Mesenchymal stem cell (in vitro differentiated cells and primary cell): ENCODE measurements around the gene POLE3.

ENCODE experiments used
- DNase-seq: peaks from one replicate; pipeline ENCODE4 v3.0.0-alpha.2; 2013
- H2AFZ ChIP-seq: one replicate; pipeline ENCODE4 v1.6.1; 2013; ENCODE audit warnings: low read depth, mild to moderate bottlenecking, control low read depth, inconsistent platforms, low read length, moderate library complexity
- H2AK5ac ChIP-seq: 2 replicates; pipeline ENCODE4 v1.6.1; 2013; ENCODE audit warnings: low read length, moderate library complexity, mild to moderate bottlenecking, inconsistent platforms; ENCODE audit not compliant: severe bottlenecking
- H2BK120ac ChIP-seq: one replicate; pipeline ENCODE4 v1.6.1; 2013; ENCODE audit warnings: low read depth, mild to moderate bottlenecking, inconsistent platforms, low read length, moderate library complexity
- H2BK12ac ChIP-seq, 2 experiments: one replicate each; pipeline ENCODE4 v1.6.1; 2013; ENCODE audit warnings: inconsistent platforms in 2 of 2, low read length in 2 of 2, mild to moderate bottlenecking in 2 of 2, moderate library complexity in 2 of 2, control low read depth in 1 of 2
- H2BK15ac ChIP-seq: one replicate; pipeline ENCODE4 v1.6.1; 2013; ENCODE audit warnings: mild to moderate bottlenecking, low read depth, inconsistent platforms; ENCODE audit not compliant: poor library complexity, severe bottlenecking
- H2BK5ac ChIP-seq: 2 replicates; pipeline ENCODE4 v1.6.1; 2013; ENCODE audit warnings: low read depth, mild to moderate bottlenecking, low read length, control low read depth, inconsistent platforms; ENCODE audit not compliant: poor library complexity, severe bottlenecking
- H3K14ac ChIP-seq, 2 experiments: one replicate each; pipeline ENCODE4 v1.6.1; 2013; ENCODE audit warnings: inconsistent platforms in 2 of 2, low read length in 2 of 2, control low read depth in 1 of 2, mild to moderate bottlenecking in 1 of 2, moderate library complexity in 1 of 2
- H3K18ac ChIP-seq, 2 experiments: one replicate each; pipeline ENCODE4 v1.6.1; 2013; ENCODE audit warnings: inconsistent platforms in 2 of 2, low read length in 2 of 2, control low read depth in 1 of 2, low read depth in 1 of 2, mild to moderate bottlenecking in 1 of 2
- H3K23ac ChIP-seq, 2 experiments: one replicate each; pipeline ENCODE4 v1.6.1; 2013; ENCODE audit warnings: inconsistent platforms in 2 of 2, low read length in 2 of 2, mild to moderate bottlenecking in 2 of 2, moderate library complexity in 2 of 2, control low read depth in 1 of 2
- H3K27ac ChIP-seq: 2 replicates; pipeline ENCODE4 v1.5.1; 2013; ENCODE audit warnings: mild to moderate bottlenecking, moderate library complexity, low read length, control low read depth, inconsistent platforms; ENCODE audit not compliant: poor library complexity, severe bottlenecking
- H3K27me3 ChIP-seq, 2 experiments: 2 replicates each; pipeline versions ENCODE4 v1.6.1 to v1.7.0; 2013; ENCODE audit warnings: low read length in 2 of 2, mild to moderate bottlenecking in 2 of 2, moderate library complexity in 2 of 2, control low read depth in 1 of 2, inconsistent platforms in 1 of 2; ENCODE audit not compliant: control insufficient read depth in 1 of 2, insufficient read depth in 1 of 2
- H3K36me3 ChIP-seq, 2 experiments: 2 replicates each; pipeline versions ENCODE4 v1.6.1 to v1.7.0; 2013; ENCODE audit warnings: low read length in 2 of 2, control low read depth in 1 of 2, inconsistent platforms in 1 of 2, low read depth in 1 of 2, mild to moderate bottlenecking in 1 of 2; ENCODE audit not compliant: insufficient read depth in 2 of 2, control insufficient read depth in 1 of 2
- H3K4ac ChIP-seq, 2 experiments: one replicate each; pipeline ENCODE4 v1.6.1; 2013; ENCODE audit warnings: inconsistent platforms in 2 of 2, low read length in 2 of 2, mild to moderate bottlenecking in 2 of 2, moderate library complexity in 2 of 2, control low read depth in 1 of 2, low read depth in 1 of 2
- H3K4me1 ChIP-seq: 2 replicates; pipeline ENCODE4 v1.6.1; 2013; ENCODE audit warnings: low read depth, low read length, control low read depth; ENCODE audit not compliant: control insufficient read depth, insufficient read depth
- H3K4me2 ChIP-seq: 2 replicates; pipeline ENCODE4 v1.6.1; 2013; ENCODE audit warnings: low read length, mild to moderate bottlenecking, inconsistent platforms; ENCODE audit not compliant: poor library complexity, severe bottlenecking
- H3K4me3 ChIP-seq, 2 experiments: 2 replicates each; pipeline versions ENCODE4 v1.5.1 to v1.7.0; 2013; ENCODE audit warnings: low read length in 2 of 2, mild to moderate bottlenecking in 2 of 2, control low read depth in 1 of 2, low read depth in 1 of 2; ENCODE audit not compliant: insufficient read depth in 1 of 2
- H3K79me1 ChIP-seq: replicated peaks from 2 replicates; pipeline ENCODE4 v1.6.1; 2013; ENCODE audit warnings: mild to moderate bottlenecking, control low read depth, low read length, inconsistent platforms; ENCODE audit not compliant: poor library complexity, severe bottlenecking
- H3K9ac ChIP-seq: 2 replicates; pipeline ENCODE4 v1.7.0; 2013; ENCODE audit warnings: mild to moderate bottlenecking, low read length, moderate library complexity
- H3K9me3 ChIP-seq: 2 replicates; pipeline ENCODE4 v1.7.0; 2013; ENCODE audit warnings: mild to moderate bottlenecking, low read length; ENCODE audit not compliant: control insufficient read depth
- H4K8ac ChIP-seq: one replicate; pipeline ENCODE4 v1.6.1; 2013; ENCODE audit warnings: inconsistent platforms, mild to moderate bottlenecking, low read length, moderate library complexity
- H4K91ac ChIP-seq: one replicate; pipeline ENCODE4 v1.6.1; 2013; ENCODE audit warnings: mild to moderate bottlenecking, low read length, inconsistent platforms
- WGBS: methylation state at CpG from one replicate; pipeline ENCODE4 v1.1.7; 2013; ENCODE audit warnings: mixed read lengths; 5-methylcytosine and 5-hydroxymethylcytosine counted together

The POLE3 gene

DNA sequence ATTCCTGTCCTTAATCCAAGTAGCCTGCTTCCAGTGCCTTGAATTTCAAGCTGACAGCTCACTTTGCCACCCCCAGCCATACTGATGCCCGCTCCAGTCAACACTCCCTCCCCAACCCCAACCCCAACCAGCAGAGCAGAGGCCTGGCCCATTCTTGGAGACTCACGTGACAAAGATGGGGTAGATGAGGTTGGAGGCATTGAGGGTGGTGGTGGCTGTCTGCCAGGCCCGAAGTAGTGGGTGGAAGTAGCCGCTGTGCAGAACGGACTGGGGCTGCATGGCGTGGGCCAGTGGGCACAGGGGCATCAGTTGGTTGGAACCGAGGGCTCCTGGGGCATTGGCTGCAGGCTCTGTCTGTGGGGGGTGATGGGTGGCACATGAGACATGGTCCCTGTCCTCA lies 17.2 kb downstream of the POLE3 start:
- H3K4ac ChIP-seq: no peak overlapping the region
- H4K8ac ChIP-seq: no peak overlapping the region
- H3K18ac ChIP-seq: no peak overlapping the region
- H2AFZ ChIP-seq: no peak overlapping the region
- H3K27me3 ChIP-seq: no peaks in the 10 kb centered on the region
- H3K9ac ChIP-seq: no peak overlapping the region
- no peak overlapping the region for H2AK5ac ChIP-seq
- H3K36me3 ChIP-seq: peaks cover 56% of the 10 kb centered on the region in 2 experiments
- H2BK15ac ChIP-seq: no peak overlapping the region
- no peaks in the 10 kb centered on the region for H3K9me3 ChIP-seq
- no peak overlapping the region for H3K27ac ChIP-seq
- H2BK120ac ChIP-seq: no peak overlapping the region
- no peak overlapping the region for H2BK12ac ChIP-seq
- no peak overlapping the region for H3K23ac ChIP-seq
- H3K79me1 ChIP-seq: peaks cover 20% of the 10 kb centered on the region
- no peak for DNase-seq
- no peak overlapping the region for H3K4me3 ChIP-seq
- no peak overlapping the region for H2BK5ac ChIP-seq
- H3K4me1 ChIP-seq: peaks cover 12% of the 10 kb centered on the region
- no peak overlapping the region for H3K14ac ChIP-seq
- 91% methylated on average over 4 of the region's 7 CpGs for WGBS
- no peak overlapping the region for H4K91ac ChIP-seq
- H3K4me2 ChIP-seq: no peak overlapping the region

DNA sequence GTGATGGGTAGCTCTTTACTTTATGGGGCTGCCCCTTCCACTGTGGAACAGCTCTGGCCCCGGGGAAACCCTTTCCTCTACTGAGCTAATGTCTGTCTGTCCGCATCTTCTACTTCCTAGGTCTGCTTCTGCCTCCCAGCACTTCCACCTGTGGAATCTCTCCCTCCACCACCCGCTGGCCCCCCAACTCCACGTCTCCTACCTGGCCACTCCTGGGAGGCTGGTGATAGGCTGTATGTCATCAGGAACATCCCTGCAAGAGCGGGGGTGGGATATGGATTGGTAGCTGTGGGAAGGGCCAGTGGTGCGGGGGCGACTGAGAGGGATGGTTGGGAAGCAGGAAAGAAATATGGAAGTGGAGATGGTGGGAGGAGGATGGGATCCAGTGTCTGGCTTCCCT lies 18.6 kb downstream of the POLE3 start:
- Histone ChIP-seq H3K27ac (no peak overlapping the region), H3K4ac (no peak overlapping the region), H3K4me1 (peaks cover 16% of the 10 kb centered on the region)

DNA sequence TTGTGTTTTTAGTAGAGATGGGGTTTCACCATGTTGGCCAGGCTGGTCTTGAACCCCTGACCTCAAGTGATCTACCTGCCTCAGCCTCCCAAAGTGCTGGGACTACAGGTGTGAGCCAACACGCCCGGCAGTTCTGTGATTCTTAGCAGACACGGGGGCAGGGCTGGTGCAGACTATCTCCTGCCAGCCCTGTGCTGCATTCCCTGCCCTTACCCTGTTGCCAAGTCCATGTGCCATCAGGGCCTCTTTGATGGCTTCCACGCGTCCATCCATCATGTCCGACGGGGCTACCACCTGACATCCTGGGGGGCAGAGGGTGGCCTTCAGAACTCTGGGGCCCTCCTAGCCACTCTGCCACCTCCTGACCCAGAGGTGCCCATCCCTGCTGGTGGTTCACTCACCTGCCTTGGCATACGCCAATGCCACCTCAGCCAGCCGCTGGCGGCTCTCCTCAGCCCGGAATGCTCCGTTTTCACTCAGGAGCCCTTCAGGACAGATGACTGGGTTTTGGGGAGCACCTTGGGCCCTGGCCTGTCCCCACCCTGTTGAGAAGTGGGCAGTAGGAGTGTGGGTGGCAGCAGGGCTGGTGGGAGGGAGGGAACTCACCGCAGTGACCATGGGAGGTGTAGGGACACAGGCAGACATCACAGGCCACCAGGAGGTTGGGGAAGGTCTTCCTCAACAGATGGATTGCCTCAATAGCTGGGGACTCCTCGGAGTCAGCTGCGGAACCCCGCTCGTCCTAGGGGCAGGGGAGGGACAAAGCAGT lies 20.1 kb downstream of the POLE3 start:
- Histone ChIP-seq H3K23ac (peak overlapping the region in 1 of 2 experiments; percentile 18), H3K4me1 (peaks cover 11% of the 10 kb centered on the region), H3K27me3 (no peaks in the 10 kb centered on the region), H3K79me1 (peaks cover 6% of the 10 kb centered on the region), H2BK120ac (no peak overlapping the region), H3K14ac (no peak overlapping the region), H3K9me3 (no peaks in the 10 kb centered on the region), H3K4me3 (no peak overlapping the region), H2AFZ (no peak overlapping the region), H3K18ac (no peak overlapping the region), H2BK15ac (no peak overlapping the region), H3K27ac (no peak overlapping the region), H2BK5ac (no peak overlapping the region), H4K8ac (no peak overlapping the region), H3K36me3 (peaks cover 60 to 78% of the 10 kb centered on the region in 2 experiments), H2BK12ac (no peak overlapping the region), H3K4me2 (no peak overlapping the region), H4K91ac (no peak overlapping the region), H3K9ac (no peak overlapping the region), H3K4ac (no peak overlapping the region), H2AK5ac (no peak overlapping the region)
- WGBS: 97% methylated on average over 13 of the region's 17 CpGs
- no peak for DNase-seq

More for the DNA sequence above, 18.6 kb downstream of the POLE3 start:
- Histone ChIP-seq H3K14ac (no peak overlapping the region), H3K23ac (no peak overlapping the region), H3K4me2 (no peak overlapping the region), H3K18ac (no peak overlapping the region), H3K79me1 (peaks cover 15% of the 10 kb centered on the region), H2BK12ac (no peak overlapping the region), H4K91ac (no peak overlapping the region), H2AFZ (no peak overlapping the region), H3K9ac (no peak overlapping the region), H3K36me3 (peaks cover 63 to 70% of the 10 kb centered on the region in 2 experiments), H4K8ac (no peak overlapping the region), H3K4me3 (no peak overlapping the region), H2AK5ac (no peak overlapping the region), H2BK15ac (no peak overlapping the region), H2BK5ac (no peak overlapping the region), H3K27me3 (no peaks in the 10 kb centered on the region), H3K9me3 (no peaks in the 10 kb centered on the region), H2BK120ac (no peak overlapping the region)
- no peak for DNase-seq
- WGBS: 100% methylated on average over 5 of the region's 7 CpGs

DNA sequence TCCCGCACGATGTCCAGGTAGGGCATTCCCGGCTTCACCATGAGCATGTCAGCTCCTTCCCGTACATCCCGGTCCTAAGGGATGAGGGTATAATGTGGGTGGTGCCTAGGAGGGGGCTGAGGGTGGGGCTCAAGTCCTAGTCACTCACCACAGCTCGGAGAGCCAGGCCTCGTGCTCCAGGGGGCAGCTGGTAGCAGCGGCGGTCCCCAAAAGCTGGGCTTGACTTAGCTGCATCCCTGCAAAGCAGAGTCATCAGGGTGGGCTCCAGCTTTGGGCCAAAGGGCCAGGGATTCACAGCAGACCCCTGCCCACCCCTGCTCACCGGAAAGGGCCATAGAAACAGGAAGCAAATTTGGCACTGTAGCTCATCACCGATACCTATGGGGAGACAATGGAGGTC lies 21.0 kb downstream of the POLE3 start:
- no peak overlapping the region for H3K23ac ChIP-seq
- H3K36me3 ChIP-seq: peaks cover 57 to 72% of the 10 kb centered on the region in 2 experiments
- no peak for DNase-seq
- H3K4me2 ChIP-seq: no peak overlapping the region
- no peaks in the 10 kb centered on the region for H3K9me3 ChIP-seq
- H2BK12ac ChIP-seq: no peak overlapping the region
- no peak overlapping the region for H3K4ac ChIP-seq
- no peak overlapping the region for H3K4me3 ChIP-seq
- no peak overlapping the region for H4K91ac ChIP-seq
- no peak overlapping the region for H2AK5ac ChIP-seq
- peaks cover 11% of the 10 kb centered on the region for H3K4me1 ChIP-seq
- no peaks in the 10 kb centered on the region for H3K27me3 ChIP-seq
- H3K79me1 ChIP-seq: peaks cover 2% of the 10 kb centered on the region
- no peak overlapping the region for H2AFZ ChIP-seq
- H3K14ac ChIP-seq: no peak overlapping the region
- no peak overlapping the region for H3K27ac ChIP-seq
- WGBS: 95% methylated on average over 11 of the region's 11 CpGs
- H3K9ac ChIP-seq: no peak overlapping the region
- H2BK5ac ChIP-seq: no peak overlapping the region
- H4K8ac ChIP-seq: no peak overlapping the region
- H3K18ac ChIP-seq: no peak overlapping the region
- H2BK15ac ChIP-seq: no peak overlapping the region
- H2BK120ac ChIP-seq: no peak overlapping the region
